ENCODE results near the gene ANTXR1.
A peak's percentile ranks its signal among the peaks of the same experiment; 100 is the strongest.
"Not testable (repeated sequence)": the region's sequence is repeated elsewhere in the genome, so short reads cannot be mapped to it uniquely, and the experiment has no call there.

Gene ANTXR1

DNA sequence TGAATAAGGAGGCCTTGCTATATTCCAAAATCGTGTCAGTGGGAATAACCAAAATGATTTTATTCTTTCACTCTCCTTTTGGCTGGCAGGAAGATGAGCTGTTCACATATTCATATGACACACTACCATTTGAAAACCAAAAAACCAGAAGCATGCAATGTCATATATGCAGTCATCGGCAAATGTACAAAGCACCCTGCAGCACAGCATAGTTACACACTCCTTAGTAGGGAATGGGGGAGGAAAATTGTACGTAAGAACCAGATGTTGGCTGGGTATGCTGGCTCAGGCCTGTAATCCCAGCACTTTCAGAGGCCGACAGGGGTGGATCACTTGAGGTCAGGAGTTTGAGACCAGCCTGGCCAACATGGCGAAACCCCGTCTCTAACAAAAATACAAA lies 197.4 kb downstream of the ANTXR1 start:
- no peak for DNase-seq (ENCODE audit: low spot score)

DNA sequence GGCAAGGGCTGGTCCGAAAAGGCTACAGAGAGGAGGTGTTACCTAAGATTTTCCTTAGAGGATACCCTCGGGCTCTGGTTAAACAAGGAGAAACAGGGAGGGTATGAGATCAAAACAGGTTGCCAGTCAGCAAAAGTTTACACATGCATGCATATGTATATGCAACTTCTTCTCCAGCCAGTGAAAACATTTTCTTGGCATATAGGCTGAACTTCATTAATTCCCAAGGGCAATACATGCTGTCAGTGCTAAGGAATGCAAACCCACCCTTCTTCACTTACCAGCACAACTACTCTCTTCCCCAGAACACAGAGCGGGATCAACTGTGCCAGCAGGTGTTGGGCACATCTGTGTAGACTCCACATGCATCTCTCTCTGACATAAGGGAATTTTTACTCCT lies 198.1 kb downstream of the ANTXR1 start:
- DNase-seq (ENCODE audit: low spot score), result no peak

DNA sequence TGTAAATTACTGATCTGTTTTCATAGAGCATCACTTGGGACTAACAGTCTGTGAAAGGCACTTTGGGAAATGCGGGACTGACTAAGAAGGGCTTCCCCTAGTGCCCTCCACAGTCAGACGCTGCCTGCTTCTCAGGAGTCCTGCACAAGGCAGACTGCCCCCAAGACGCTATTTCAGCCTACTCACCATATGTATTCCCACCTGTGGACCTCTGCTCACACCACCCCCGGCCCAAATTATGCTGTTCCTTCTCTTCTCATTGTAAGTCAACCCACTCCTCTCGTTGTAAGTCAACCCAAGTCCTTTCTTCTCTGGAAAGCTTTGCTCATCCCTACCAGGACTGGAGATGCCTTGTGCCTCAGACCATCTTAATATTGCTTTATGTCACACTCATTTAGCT lies 198.7 kb downstream of the ANTXR1 start:
- no peak for DNase-seq (ENCODE audit: low spot score)

DNA sequence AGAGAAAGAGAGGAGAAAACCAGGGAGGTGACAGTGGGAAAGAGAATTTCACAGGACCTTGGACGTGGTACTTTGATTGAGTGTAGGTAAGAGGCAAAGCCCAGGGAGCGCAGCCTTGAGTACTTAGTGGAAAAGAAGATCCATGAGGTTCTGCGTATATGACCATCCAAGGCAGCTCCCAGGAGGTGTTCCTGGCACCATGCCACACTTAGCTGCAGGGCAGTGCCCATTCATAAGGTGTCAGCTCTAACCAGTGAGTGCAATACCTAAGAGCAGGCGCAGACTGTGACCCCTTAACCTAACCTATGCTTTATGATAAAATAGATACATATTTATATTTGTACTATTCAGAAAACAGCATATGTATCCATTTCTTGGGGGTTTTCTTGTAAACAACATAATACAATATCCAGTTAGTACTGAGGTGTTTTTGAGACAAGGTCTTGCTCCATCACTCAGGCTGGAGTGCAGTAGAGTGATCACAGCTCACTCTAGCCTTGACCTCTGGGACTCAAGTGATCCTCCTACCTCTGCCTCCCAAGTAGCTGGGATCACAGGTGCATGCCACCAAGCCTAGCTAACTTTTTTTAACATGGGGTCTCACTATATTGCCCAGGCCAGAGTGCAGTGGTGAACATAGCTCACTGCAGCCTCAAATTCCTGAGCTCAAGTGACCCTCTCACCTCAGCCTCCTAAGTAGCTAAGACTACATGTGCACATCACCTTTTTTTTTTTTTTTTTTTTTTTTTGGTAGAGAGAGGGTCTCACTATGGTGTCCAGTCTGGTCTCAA lies 199.5 kb downstream of the ANTXR1 start:
- DNase-seq (ENCODE audit: low spot score), result no peak

DNA sequence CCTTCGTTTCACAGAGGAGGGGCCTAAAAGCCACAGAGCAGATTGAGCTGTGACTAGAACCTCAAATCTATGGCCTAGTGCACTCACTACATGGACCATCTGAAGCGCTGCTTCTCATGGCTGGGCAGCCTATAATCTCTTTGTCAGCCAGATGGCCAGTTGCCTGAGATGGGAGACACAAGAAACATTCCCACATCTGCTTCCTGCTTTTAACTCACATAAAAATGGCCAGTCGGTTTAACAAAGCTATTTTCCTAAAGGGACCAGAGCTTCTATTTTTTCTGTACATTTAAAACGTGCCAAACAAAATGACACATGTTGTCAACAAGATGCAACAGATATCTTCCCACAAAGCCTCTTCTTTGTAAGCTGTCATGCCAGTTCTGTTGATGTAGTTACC lies 200.2 kb downstream of the ANTXR1 start:
- DNase-seq (ENCODE audit: low spot score), result no peak

DNA sequence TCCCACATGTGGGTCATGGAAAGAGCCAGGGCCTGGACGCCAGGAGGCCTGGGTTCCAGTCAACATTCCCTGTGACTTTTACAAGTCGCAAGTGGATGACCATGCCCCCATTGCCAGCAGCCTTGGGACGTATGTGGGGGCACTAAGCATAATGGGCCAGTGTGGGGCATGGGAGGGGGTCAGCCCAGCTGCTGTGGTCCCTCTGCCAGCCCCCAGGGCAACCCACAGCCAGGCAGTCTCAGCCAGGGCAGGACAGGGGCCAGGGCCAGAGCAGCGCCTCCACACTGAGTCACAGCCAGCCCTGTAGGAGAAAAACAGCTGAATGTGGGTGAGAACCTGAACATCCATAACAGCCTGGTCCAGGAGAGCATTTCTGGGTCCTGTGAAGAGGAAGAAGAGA lies 200.8 kb downstream of the ANTXR1 start:
- DNase-seq (ENCODE audit: low spot score), result no peak

DNA sequence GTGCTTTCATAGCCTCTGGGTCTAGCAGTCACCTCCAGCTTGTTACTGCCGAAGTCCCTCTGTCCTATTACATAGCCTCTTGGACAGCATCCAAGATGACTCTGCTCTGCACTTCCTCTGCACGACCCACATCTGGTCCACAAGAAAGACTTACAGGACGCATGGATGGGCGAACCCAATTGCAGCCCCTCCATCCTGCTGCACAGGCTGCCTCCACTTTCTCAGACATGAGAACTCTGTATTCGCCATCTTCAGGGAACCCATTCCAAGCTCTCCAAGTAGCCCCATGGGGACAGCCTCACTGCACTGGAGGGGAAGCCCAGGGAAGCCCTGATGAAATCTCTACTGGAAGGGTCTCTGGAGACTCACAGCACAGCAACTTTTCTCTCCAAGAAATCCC lies 201.9 kb downstream of the ANTXR1 start:
- DNase-seq (ENCODE audit: low spot score), result peak; percentile 37

DNA sequence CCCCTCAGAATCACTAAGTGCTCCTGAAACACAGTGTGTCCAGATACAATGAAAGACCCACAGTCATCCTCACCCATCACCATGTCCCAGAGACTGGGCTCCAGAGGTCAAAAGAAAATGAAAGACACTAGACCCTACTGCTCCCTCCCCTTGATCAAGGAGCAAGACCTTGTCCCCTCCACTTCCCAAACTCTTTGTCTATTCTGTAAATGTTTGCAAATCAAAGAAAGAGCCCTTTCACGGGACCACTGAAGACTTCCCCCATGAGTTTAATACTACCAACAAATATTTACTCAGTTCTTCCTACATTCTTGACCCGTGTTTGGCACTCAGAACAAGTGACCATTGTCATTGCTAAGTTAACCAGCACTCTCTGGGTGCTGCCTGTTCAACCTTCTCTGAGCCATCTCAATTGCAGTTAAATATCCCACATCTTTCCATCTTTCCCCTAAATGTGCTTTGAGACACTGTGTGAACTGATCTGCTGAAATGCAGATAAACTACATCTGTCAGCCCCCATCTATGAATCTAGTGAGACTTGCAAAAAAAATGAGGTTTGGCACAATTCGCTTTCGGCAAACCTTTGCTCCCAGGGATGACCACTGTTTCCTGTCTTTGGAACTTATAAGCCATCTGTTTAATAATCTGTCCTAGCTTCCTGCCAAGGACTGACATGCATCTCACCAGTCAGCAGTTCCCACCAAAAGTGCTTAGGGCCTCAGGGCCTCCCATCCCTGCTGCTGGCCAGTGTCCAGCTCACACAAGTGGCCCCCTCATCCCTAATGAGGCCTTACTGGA lies 203.8 kb downstream of the ANTXR1 start:
- DNase-seq (ENCODE audit: low spot score), result no peak

DNA sequence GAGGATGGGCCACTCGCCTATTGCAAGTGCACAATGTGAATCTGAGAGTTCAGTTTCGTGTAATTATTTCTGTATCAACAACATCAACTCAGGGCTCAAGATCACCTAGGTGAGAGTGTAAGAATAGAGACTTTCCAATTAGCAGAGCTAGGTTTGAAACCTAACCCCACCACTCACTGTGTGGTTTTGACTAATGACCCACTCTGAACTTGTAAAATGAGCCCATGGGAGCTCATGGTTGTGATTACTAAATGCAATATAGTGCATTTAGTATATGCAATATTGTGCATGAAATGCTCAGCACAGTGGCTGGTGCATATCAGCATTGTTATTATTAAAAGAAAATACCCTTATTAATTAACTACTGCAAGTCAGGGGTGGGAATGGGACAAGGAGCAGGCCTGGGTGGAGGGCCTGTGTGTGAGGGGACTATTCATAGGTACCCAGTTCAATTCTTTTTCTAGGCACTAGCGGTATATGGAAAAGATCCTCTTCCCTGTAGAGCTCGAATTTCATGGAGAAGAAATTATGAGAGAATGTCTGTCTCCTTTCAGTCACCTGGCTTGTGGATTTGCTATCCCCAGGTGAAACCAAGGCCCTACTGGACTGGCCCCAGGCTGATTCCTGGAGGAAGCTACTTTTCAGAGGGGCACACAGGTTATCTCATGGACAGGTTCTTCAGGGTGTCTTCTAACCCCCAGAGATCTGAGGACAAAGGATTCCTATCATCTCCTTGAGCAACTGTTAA lies 204.5 kb downstream of the ANTXR1 start:
- no peak for DNase-seq (ENCODE audit: low spot score)

DNA sequence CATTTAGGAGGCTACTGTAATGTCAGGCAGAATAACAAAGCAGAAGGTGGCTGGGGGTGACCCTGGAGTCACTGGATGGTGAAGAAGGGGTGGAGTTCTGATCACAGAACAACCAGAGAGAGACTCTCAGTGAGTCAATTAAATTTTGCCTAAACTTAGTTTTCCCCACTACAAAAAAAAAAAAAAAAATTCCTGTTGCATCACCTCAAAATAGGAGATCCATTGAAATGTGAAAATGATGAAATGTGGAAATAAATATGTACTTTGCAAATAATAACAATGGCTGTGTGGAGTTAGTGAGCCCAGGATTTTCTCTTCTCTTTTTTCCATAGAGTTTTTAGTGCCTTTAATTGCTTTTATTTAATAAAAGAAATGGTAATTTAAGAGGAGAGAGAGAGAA lies 208.5 kb downstream of the ANTXR1 start:
- DNase-seq (ENCODE audit: low spot score), result no peak

DNA sequence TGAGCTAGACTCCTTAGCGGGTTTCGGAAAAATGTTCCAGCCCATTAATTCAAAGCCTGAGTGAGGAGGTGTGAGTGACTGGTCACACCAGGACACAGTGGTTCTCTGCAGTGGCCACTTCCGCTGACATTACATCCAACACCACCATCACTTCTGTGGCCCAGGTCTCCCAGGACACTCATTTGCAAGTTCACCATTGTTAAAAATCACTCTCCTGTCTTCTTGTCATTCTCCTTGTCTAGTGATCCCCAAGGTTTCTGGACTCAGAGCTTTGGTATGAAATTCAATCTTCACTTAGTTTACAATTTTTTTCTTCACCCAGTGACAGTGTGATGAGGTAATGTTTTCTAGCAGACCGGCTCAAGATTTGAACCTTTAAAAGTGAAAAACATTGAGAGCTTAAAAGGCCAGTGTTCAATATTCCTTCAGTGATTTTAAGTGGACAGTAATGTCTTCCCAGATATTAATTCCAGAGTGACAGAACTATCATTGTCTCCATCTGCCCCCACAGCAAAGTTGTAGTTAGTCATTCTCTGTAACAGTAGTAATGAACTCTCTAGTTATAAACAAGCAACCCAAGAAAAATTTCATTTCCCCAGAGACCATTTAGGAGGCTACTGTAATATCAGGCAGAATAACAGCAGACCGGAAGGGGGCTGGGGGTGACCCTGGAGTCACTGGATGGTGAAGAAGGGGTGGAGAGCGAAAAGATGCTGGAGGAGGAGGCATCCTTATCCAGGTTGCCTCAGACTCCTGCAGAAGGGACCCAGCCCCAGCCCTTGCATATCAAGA lies 209.2 kb downstream of the ANTXR1 start:
- peak; percentile 39 for DNase-seq (ENCODE audit: low spot score)

DNA sequence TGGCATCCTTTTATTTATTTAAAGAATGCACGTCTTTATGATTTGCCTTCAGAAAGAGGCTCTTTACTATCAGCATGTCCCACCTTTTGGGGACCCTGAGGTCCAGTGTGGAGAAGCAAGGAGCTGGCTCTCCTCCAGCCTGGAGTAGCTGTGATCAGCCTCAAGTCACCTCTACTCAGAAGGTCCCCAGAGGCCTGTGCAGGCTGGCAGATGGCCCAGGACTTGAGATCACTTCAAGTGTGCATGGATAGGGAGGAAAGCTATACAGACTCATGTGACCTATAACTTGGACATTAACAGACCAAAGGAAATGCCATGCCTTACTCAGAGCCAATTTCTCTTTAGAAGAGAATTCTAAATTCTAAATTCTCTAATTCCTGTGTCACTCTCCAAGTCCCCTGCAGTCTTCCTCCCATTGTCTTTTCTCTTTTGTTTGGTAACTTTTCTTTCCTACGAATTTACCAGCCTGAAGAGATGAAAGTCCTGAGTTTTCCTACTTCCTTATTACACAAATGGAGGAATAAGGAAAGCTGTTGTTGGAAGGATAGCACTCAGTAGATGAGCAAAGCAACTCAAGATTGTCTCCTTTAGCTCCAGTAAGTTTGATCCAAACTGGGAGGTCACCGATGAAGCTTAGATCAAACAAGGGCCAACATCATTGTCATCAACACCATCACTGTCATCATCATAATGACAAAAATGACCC lies 210.1 kb downstream of the ANTXR1 start:
- DNase-seq (ENCODE audit: low spot score), result peak; percentile 63

DNA sequence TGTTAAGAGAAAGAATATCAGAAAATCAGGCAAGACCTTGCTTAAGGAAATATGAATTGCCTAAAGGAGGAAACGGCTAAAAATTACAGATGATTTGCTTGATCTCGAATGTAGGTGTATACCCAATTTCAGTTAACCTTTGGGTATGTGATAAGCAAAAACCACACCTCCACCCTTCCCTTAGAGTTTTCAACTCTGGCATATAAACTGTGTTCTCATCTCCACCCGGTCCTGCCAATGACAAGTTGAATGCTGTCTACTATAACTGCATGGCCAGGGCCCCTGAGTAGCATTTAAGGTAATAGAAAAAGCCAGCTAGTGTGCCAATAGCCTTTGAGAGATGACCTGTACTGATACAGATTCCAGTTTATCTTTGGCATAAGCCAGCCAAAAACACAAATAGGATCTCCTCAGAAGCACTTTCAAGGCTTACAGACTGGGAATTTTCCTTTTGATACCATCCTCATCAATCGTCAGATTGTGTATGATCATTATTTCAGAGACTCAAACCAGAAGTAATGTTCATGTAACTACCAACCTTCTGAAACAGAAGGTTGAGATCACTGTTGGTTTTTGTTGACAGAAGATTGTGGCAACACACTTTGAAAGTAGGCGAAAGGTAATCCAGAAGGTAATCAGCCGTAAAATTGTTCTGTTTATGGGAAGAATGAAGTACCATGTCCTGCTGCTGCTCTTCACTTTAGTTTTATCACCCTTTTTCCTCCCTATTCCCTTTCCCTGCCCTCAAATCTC lies 211.0 kb downstream of the ANTXR1 start:
- DNase-seq (ENCODE audit: low spot score), result no peak

DNA sequence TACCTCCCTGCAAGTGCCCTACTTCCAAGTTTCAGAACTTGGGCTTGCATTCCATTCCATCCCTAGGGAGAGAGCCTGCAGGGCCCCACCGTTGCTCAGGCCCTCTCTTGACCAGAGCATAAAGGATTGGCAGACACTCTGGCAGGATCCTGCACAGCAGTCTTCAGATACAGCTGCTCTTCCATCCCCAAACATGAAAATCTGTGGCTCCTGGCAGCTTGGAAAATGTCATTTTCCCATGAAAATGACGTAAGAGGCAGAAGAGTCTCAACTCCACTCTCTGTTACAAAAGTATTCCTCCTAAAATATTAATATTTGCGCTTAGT lies 211.5 kb downstream of the ANTXR1 start:
- no peak for DNase-seq (ENCODE audit: low spot score)

DNA sequence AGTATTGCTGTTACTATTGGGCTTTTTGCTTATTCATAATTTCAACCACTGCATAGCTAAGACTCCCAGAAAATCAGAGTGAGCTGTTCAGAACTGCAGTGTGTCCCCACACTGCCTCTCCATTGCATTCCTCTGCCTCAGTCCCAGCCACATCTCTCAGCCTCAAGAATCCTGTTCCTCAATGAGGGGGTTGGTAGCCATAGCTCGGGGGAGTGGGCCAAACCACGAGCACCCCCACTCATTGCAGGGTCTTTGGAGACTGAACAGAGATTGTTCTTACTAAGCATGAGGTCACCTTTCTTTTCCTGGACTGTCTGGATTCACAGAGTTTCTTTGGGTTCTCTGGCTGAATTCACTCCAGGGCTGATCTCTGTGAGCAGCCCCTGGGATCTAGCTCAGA lies 213.0 kb downstream of the ANTXR1 start:
- DNase-seq (ENCODE audit: low spot score), result no peak

DNA sequence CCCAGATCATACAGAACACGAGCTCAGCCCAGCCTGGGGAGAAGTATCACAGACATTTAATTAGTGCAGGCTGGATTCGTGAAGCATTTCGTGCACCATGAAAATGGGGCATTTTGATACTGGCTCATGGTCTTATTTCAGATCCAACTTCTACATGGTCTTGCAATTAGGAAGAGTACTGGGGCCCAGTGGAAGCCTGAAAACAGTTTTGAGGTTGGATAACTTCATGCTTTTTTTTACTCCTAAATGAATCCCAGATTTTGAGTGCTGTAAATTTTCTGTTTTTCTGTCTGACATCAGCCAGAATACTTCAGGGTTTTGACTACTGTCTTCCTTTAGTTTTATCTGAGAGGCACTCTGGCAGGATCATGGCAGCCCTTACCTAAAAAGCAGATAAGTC lies 213.9 kb downstream of the ANTXR1 start:
- no peak for DNase-seq (ENCODE audit: low spot score)

DNA sequence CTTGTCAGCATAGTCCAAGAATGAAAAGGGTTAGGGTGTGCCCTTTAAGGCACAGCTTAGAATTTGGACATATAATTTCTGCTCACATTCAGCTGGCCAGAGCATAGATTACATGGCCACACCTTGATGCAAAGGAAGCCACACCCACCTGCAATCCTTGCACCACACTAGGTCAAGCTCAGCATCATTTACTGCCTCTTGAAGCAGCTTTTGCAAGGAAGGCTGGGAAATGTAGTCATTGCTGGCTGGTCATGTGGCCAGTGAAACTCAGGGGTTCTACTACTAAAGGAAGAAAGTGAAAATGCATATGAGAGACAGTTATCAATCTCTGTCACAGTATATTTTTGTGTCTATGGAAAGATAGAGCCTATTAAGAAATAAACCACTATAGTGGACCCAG lies 214.7 kb downstream of the ANTXR1 start:
- DNase-seq (ENCODE audit: low spot score), result no peak

DNA sequence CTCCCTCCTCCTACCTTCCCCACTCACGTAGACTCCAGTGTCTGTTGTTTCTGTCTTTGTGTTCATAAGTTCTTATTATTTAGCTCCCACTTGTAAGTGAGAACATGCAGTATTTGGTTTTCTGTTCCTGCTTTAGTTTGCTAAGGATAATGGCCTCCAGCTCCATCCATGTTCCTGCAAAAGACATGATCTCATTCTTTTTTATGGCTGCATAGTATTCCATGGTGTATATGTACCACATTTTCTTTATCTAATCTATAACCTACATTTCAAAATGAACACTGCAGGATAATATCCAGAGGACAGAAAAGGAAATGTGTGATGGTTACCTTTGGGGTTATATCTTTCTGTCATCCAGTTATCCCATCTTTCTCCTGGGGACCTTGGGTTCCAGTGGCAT lies 218.0 kb downstream of the ANTXR1 start:
- DNase-seq (ENCODE audit: low spot score), result not testable (repeated sequence)

DNA sequence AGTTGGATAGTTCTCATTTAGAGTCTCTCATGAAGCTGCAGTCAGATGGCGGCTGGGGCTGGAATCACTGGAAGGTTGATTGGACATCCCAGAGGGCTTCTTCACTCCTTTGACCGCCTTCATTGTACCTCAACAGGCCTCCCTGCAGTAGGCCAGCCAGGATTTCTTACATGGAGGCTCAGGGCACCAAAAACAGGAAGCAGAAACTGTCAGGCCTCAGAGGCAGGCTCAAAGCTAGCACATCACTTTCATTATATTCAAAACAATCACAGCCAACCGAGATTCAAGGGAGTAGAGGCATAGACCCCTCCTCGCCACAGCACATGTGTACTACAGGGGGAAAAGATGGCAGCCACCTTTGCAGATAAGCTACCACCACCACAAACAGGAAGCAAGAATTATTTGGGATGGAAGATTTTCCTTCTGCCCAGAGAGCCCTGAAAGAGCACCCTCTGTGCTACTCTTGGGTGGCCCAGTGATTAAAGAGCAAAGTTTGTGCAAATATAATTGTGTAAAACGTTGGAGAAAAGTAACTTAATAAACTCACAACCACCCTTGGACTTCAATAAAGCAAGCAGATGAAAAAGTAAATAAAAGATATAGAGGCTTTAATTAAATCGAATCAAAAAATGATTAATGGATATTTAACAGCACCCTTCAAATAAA lies 218.8 kb downstream of the ANTXR1 start:
- no peak for DNase-seq (ENCODE audit: low spot score)

DNA sequence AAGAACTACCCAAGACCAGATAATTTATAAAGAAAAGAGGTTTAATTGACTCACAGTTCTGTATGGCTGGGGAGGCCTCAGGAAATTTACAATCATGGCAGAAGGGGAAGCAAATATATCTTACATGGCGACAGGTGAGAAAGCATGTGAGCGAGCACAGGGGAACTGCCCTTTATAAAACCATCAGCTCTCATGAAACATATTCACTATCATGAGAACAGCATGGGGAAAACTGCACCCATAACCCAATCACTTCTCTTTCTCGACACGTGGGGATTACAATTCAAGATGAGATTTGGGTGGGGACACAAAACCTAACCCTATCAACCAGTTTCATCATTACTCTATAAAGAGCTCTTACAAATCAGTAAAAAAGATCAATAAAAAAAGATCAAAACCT lies 222.9 kb downstream of the ANTXR1 start:
- DNase-seq (ENCODE audit: low spot score), result not testable (repeated sequence)

Data from AG08395 (cell line).